SK-N-SH treated with all-trans-retinoic acid at 6 μM for 48 hours (cell line): ENCODE data around the gene HHATL.

ENCODE experiments used
- ATAC-seq: fragments of 200-7000 bp; cut with Tn5 transposase; 3 replicates; pipeline ENCODE4 v1.9.1; 2020; ENCODE audit warnings: mild to moderate bottlenecking, moderate library complexity
- ARNTL ChIP-seq: fragments of 450-650 bp; formaldehyde crosslinking; IDR thresholded peaks from 2 replicates; pipeline ENCODE4 v1.5.0; 2020; ENCODE audit warnings: low read depth, mild to moderate bottlenecking, moderate library complexity, borderline replicate concordance
- BACH2 ChIP-seq: fragments of 250-450 bp; sonication (Bioruptor Pico); IDR thresholded peaks from 2 replicates; pipeline ENCODE4 v1.9.0; 2021; ENCODE audit warnings: mild to moderate bottlenecking, borderline replicate concordance
- CREB5 ChIP-seq: fragments of 250-450 bp; sonication (Bioruptor Pico); IDR thresholded peaks from 2 replicates; pipeline ENCODE4 v1.5.1; 2020; ENCODE audit warnings: low read depth, mild to moderate bottlenecking, moderate library complexity
- CSDC2 ChIP-seq: fragments of 250-450 bp; sonication (Bioruptor Pico); IDR thresholded peaks from 2 replicates; pipeline ENCODE4 v1.5.0; 2020; ENCODE audit warnings: mild to moderate bottlenecking, moderate library complexity
- CSRNP3 ChIP-seq: fragments of 250-450 bp; sonication (Bioruptor Pico); IDR thresholded peaks from 2 replicates; pipeline ENCODE4 v1.5.1; 2021; ENCODE audit warnings: mild to moderate bottlenecking, moderate library complexity
- ESRRG ChIP-seq: fragments of 250-450 bp; sonication (Bioruptor Pico); IDR thresholded peaks from 2 replicates; pipeline ENCODE4 v1.6.1; 2021; ENCODE audit warnings: mild to moderate bottlenecking
- GLIS3 ChIP-seq: fragments of 250-450 bp; sonication (Bioruptor Pico); IDR thresholded peaks from 2 replicates; pipeline ENCODE4 v1.5.0; 2020; ENCODE audit warnings: mild to moderate bottlenecking, moderate library complexity
- ISL1 ChIP-seq: fragments of 250-450 bp; sonication (Bioruptor Pico); IDR thresholded peaks from 2 replicates; pipeline ENCODE4 v2.1.2; 2022; ENCODE audit warnings: mild to moderate bottlenecking, moderate library complexity
- OSR1 ChIP-seq: fragments of 250-450 bp; sonication (Bioruptor Pico); IDR thresholded peaks from 2 replicates; pipeline ENCODE4 v1.8.0; 2022; ENCODE audit warnings: moderate library complexity, mild to moderate bottlenecking, inconsistent platforms
- POU6F1 ChIP-seq: fragments of 250-450 bp; sonication (Bioruptor Pico); IDR thresholded peaks from 2 replicates; pipeline ENCODE4 v1.8.0; 2021; ENCODE audit warnings: low read depth, mild to moderate bottlenecking, moderate library complexity, borderline replicate concordance
- PPARA ChIP-seq: fragments of 250-450 bp; sonication (Bioruptor Pico); IDR thresholded peaks from 2 replicates; pipeline ENCODE4 v1.5.0; 2020; ENCODE audit warnings: mild to moderate bottlenecking, borderline replicate concordance
- SNAI2 ChIP-seq: fragments of 250-450 bp; sonication (Bioruptor Pico); IDR thresholded peaks from 2 replicates; pipeline ENCODE4 v1.5.0; 2020; ENCODE audit warnings: mild to moderate bottlenecking, moderate library complexity
- TCF4 ChIP-seq: fragments of 250-450 bp; sonication (Bioruptor Pico); IDR thresholded peaks from 2 replicates; pipeline ENCODE4 v1.8.0; 2021; ENCODE audit warnings: mild to moderate bottlenecking, moderate library complexity, borderline replicate concordance
- TOX ChIP-seq: fragments of 250-450 bp; sonication (Bioruptor Pico); IDR thresholded peaks from 2 replicates; pipeline ENCODE4 v1.8.0; 2021; ENCODE audit warnings: mild to moderate bottlenecking, moderate library complexity, borderline replicate concordance
- TSHZ2 ChIP-seq: fragments of 250-450 bp; sonication (Bioruptor Pico); IDR thresholded peaks from 2 replicates; pipeline ENCODE4 v1.5.0; 2020; ENCODE audit warnings: mild to moderate bottlenecking, moderate library complexity
- ZC3H10 ChIP-seq: fragments of 250-450 bp; sonication (Bioruptor Pico); IDR thresholded peaks from 2 replicates; pipeline ENCODE4 v1.5.1; 2021; ENCODE audit warnings: mild to moderate bottlenecking, moderate library complexity
- ZFP3 ChIP-seq: fragments of 250-450 bp; sonication (Bioruptor Pico); IDR thresholded peaks from 2 replicates; pipeline ENCODE4 v1.5.0; 2020; ENCODE audit warnings: mild to moderate bottlenecking, moderate library complexity
- ZFP30 ChIP-seq: fragments of 450-650 bp; formaldehyde crosslinking; IDR thresholded peaks from 2 replicates; pipeline ENCODE4 v1.5.0; 2022; ENCODE audit warnings: mild to moderate bottlenecking, moderate library complexity
- ZNF565 ChIP-seq: fragments of 450-650 bp; formaldehyde crosslinking; conservative IDR thresholded peaks from 2 replicates; pipeline ENCODE4 v1.5.0; 2020; ENCODE audit warnings: low read depth, mild to moderate bottlenecking, moderate library complexity
- ZNF70 ChIP-seq: fragments of 450-650 bp; formaldehyde crosslinking; IDR thresholded peaks from 2 replicates; pipeline ENCODE4 v1.5.0; 2020; ENCODE audit warnings: mild to moderate bottlenecking, moderate library complexity
- ZNF8 ChIP-seq: fragments of 450-650 bp; formaldehyde crosslinking; IDR thresholded peaks from 2 replicates; pipeline ENCODE4 v1.5.0; 2020; ENCODE audit warnings: mild to moderate bottlenecking, moderate library complexity

Gene HHATL

GRCh38 chr3:42659451-42660130 is 43.0 kb downstream of the HHATL start:
- no peak for TF ChIP-seq OSR1
- TF ChIP-seq CSRNP3 (CRISPR knock-in tag) = no peak
- no peak for TF ChIP-seq CSDC2 (CRISPR knock-in tag)
- no peak for TF ChIP-seq CREB5
- TF ChIP-seq PPARA = no peak
- TF ChIP-seq ISL1 (CRISPR knock-in tag) = no peak
- TF ChIP-seq ESRRG (CRISPR knock-in tag) = no peak
- no peak for TF ChIP-seq ARNTL
- no peak for TF ChIP-seq SNAI2 (CRISPR knock-in tag)
- no peak for TF ChIP-seq ZC3H10 (CRISPR knock-in tag)
- no peak for TF ChIP-seq GLIS3 (CRISPR knock-in tag)
- no peak for TF ChIP-seq ZNF8 (CRISPR knock-in tag)
- no peak for TF ChIP-seq TOX
- no peak for TF ChIP-seq POU6F1
- no peak for TF ChIP-seq BACH2 (CRISPR knock-in tag)
- TF ChIP-seq ZNF565 = no peak
- no peak for TF ChIP-seq ZFP30 (CRISPR knock-in tag)
- TF ChIP-seq ZNF70 (CRISPR knock-in tag) = no peak
- TF ChIP-seq TCF4 (CRISPR knock-in tag) = no peak
- no peak for ATAC-seq

- TF ChIP-seq ZC3H10 (CRISPR knock-in tag) = no peak
- no peak for TF ChIP-seq CSDC2 (CRISPR knock-in tag)
- TF ChIP-seq ZNF8 (CRISPR knock-in tag) = no peak
- TF ChIP-seq TOX = no peak
- no peak for TF ChIP-seq ARNTL
- TF ChIP-seq TCF4 (CRISPR knock-in tag) = no peak
- no peak for TF ChIP-seq CSRNP3 (CRISPR knock-in tag)
- no peak for TF ChIP-seq PPARA
- TF ChIP-seq ZFP3 = no peak
- no peak for TF ChIP-seq GLIS3 (CRISPR knock-in tag)
- no peak for TF ChIP-seq ZNF70 (CRISPR knock-in tag)
- TF ChIP-seq SNAI2 (CRISPR knock-in tag) = no peak
- no peak for TF ChIP-seq ZFP30 (CRISPR knock-in tag)
- TF ChIP-seq TSHZ2 (CRISPR knock-in tag) = no peak
- no peak for TF ChIP-seq ISL1 (CRISPR knock-in tag)
- no peak for TF ChIP-seq BACH2 (CRISPR knock-in tag)
- no peak for ATAC-seq
Observed at GRCh38 chr3:42658771-42659390, 43.7 kb downstream of the HHATL start.
